Measurements from ENCODE around the gene TSPEAR. TPM values are rescaled to one million over a fixed set of nuclear protein-coding genes. Genes with fewer than 3 reads are reported as not detected.
"Not testable (repeated sequence)": the region's sequence is repeated elsewhere in the genome, so short reads cannot be mapped to it uniquely, and the experiment has no call there.

TSPEAR gene
- total RNA-seq, 2 donors from 2014 or later = not detected

GRCh38 chr21:44664691-44665090 is 46.7 kb downstream of the TSPEAR start:
- H3K36me3 ChIP-seq = no peaks in the 10 kb centered on the region
- no peaks in the 10 kb centered on the region for H3K9me3 ChIP-seq
- DNase-seq (ENCODE audit: low spot score) = no peak
- no peaks in the 10 kb centered on the region for H3K4me1 ChIP-seq
- H3K27ac ChIP-seq = no peak overlapping the region
- no peaks in the 10 kb centered on the region for H3K27me3 ChIP-seq
- no peak overlapping the region for H3K4me3 ChIP-seq
- no peak for TF ChIP-seq CTCF (IDR thresholded peaks at IDR 0.05)

- not testable (repeated sequence) for H3K9me3 ChIP-seq; H3K4me1 ChIP-seq; DNase-seq (ENCODE audit: low spot score)
Measured at GRCh38 chr21:44661567-44661966, 49.8 kb downstream of the TSPEAR start.

GRCh38 chr21:44658913-44659595 is 52.3 kb downstream of the TSPEAR start:
- no peaks in the 10 kb centered on the region for H3K27me3 ChIP-seq
- no peaks in the 10 kb centered on the region for H3K4me1 ChIP-seq
- no peak for DNase-seq (ENCODE audit: low spot score)
- no peak for TF ChIP-seq CTCF (IDR thresholded peaks at IDR 0.05)
- H3K36me3 ChIP-seq = no peaks in the 10 kb centered on the region
- H3K27ac ChIP-seq = no peak overlapping the region
- no peak overlapping the region for H3K4me3 ChIP-seq
- H3K9me3 ChIP-seq = peaks cover 0 to 9% of the 10 kb centered on the region in 2 donors

More at GRCh38 chr21:44661567-44661966, 49.8 kb downstream of the TSPEAR start:
- H3K36me3 ChIP-seq, H3K27ac ChIP-seq, H3K27me3 ChIP-seq, H3K4me3 ChIP-seq: not testable (repeated sequence)

- TF ChIP-seq CTCF (IDR thresholded peaks at IDR 0.05) = no peak
- DNase-seq (ENCODE audit: low spot score) = no peak
- H3K9me3 ChIP-seq = peaks cover 0 to 9% of the 10 kb centered on the region in 2 donors
- H3K27me3 ChIP-seq = no peaks in the 10 kb centered on the region
- no peaks in the 10 kb centered on the region for H3K4me1 ChIP-seq
- no peak overlapping the region for H3K4me3 ChIP-seq
- H3K27ac ChIP-seq = no peak overlapping the region
- H3K36me3 ChIP-seq = no peaks in the 10 kb centered on the region
Measured at GRCh38 chr21:44658541-44658910, 52.8 kb downstream of the TSPEAR start.

- Histone ChIP-seq H3K4me3 (no peak within 1 kb of the TSS), H3K27me3 (no peaks in the 10 kb centered on the region), H3K36me3 (no peaks in the 10 kb centered on the region), H3K4me1 (no peaks in the 10 kb centered on the region), H3K27ac (no peak within 1 kb of the TSS), H3K9me3 (peaks cover 0 to 9% of the 10 kb centered on the region in 2 donors)
- DNase-seq (ENCODE audit: low spot score) = no peak
- TF ChIP-seq CTCF (IDR thresholded peaks at IDR 0.05) = no peak
Measured at GRCh38 chr21:44657635-44658540, 53.5 kb downstream of the TSPEAR start, which contains the start of gene KRTAP12-3. Gene KRTAP12-3 (plus strand): TSS chr21:44657932. CDS start chr21:44657980, 48 bp downstream.

- Histone ChIP-seq H3K27ac (no peak overlapping the region), H3K27me3 (no peaks in the 10 kb centered on the region), H3K36me3 (no peaks in the 10 kb centered on the region), H3K4me1 (no peaks in the 10 kb centered on the region), H3K9me3 (peaks cover 0 to 9% of the 10 kb centered on the region in 2 donors), H3K4me3 (no peak overlapping the region)
- DNase-seq (ENCODE audit: low spot score) = no peak
- no peak for TF ChIP-seq CTCF (IDR thresholded peaks at IDR 0.05)
Measured at GRCh38 chr21:44656868-44657267, 54.5 kb downstream of the TSPEAR start.

All from right atrium auricular region (tissue), 2 donors.